G401 (cell line): ENCODE results near the gene APOL3. TPM values are rescaled to one million over a fixed set of nuclear protein-coding genes. Genes with fewer than 3 reads are reported as not detected.
A peak's percentile ranks its signal among the peaks of the same experiment; 100 is the strongest.
"Not testable (repeated sequence)": the region's sequence is repeated elsewhere in the genome, so short reads cannot be mapped to it uniquely, and the experiment has no call there.

Experiments
- DNase-seq: peaks from one replicate; pipeline ENCODE4 v3.0.0-alpha.2; 2015; ENCODE audit warnings: low spot score
- in situ Hi-C: cut with HindIII; loops from 2 replicates; pipeline ENCODE4 v1.10.0; 2016; ENCODE audit warnings: low sequenced_read_pairs, mixed read lengths
- total RNA-seq: library from RNA; depleted of rRNA; stranded (reverse); fragments of >200 nt; shearing (Covaris generic); gene quantifications from 2 replicates; pipeline ENCODE4 v1.2.3, GENCODE V29; 2014

The APOL3 gene
- total RNA-seq, 1 experiment from 2014 or later = not detected

- in situ Hi-C loops = no loop called here
- DNase-seq = peak; percentile 67
Observed at GRCh38 chr22:36144886-36145541, 15.5 kb downstream of the APOL3 start.

- DNase-seq = no peak
- in situ Hi-C loops = no loop called here
Observed at GRCh38 chr22:36143956-36144355, 16.6 kb downstream of the APOL3 start.

- in situ Hi-C loops = no loop called here
- no peak for DNase-seq
Observed at GRCh38 chr22:36143066-36143815, 17.3 kb downstream of the APOL3 start.

- DNase-seq = no peak
- in situ Hi-C loops = no loop called here
Observed at GRCh38 chr22:36141481-36141880, 19.1 kb downstream of the APOL3 start.

GRCh38 chr22:36138709-36139108 is 21.8 kb downstream of the APOL3 start:
- DNase-seq, in situ Hi-C loops: not testable (repeated sequence)

- in situ Hi-C loops = no loop called here
- DNase-seq = no peak
Observed at GRCh38 chr22:36136988-36137387, 23.6 kb downstream of the APOL3 start.

GRCh38 chr22:36136475-36136874 is 24.1 kb downstream of the APOL3 start:
- in situ Hi-C loops = no loop called here
- no peak for DNase-seq

- in situ Hi-C loops = no loop called here
Observed at GRCh38 chr22:36135306-36135980, 25.1 kb downstream of the APOL3 start.

GRCh38 chr22:36134182-36134581 is 26.4 kb downstream of the APOL3 start:
- no peak for DNase-seq
- in situ Hi-C loops = no loop called here

More at GRCh38 chr22:36135306-36135980, 25.1 kb downstream of the APOL3 start:
- DNase-seq = no peak

GRCh38 chr22:36131907-36132306 is 28.6 kb downstream of the APOL3 start:
- in situ Hi-C loops = no loop called here
- DNase-seq = no peak

GRCh38 chr22:36129486-36130388 is 30.8 kb downstream of the APOL3 start:
- no peak for DNase-seq
- in situ Hi-C loops = no loop called here

- DNase-seq = no peak
- in situ Hi-C loops = no loop called here
Observed at GRCh38 chr22:36129071-36129470, 31.5 kb downstream of the APOL3 start.

- in situ Hi-C loops = no loop called here
- no peak for DNase-seq
Observed at GRCh38 chr22:36125994-36126531, 34.5 kb downstream of the APOL3 start.

GRCh38 chr22:36125434-36125833 is 35.1 kb downstream of the APOL3 start:
- DNase-seq = no peak
- in situ Hi-C loops = no loop called here

GRCh38 chr22:36124666-36125065 is 35.9 kb downstream of the APOL3 start:
- in situ Hi-C loops = no loop called here
- DNase-seq = no peak

- in situ Hi-C loops = no loop called here
- peak; percentile 92 for DNase-seq
Observed at GRCh38 chr22:36123673-36124630, 36.6 kb downstream of the APOL3 start.

- in situ Hi-C loops, DNase-seq: not testable (repeated sequence)
Observed at GRCh38 chr22:36120621-36121351, 39.8 kb downstream of the APOL3 start.
